ENCODE data around the gene G3BP2.
"Not testable (repeated sequence)": the region's sequence is repeated elsewhere in the genome, so short reads cannot be mapped to it uniquely, and the experiment has no call there.

Gene G3BP2

DNA sequence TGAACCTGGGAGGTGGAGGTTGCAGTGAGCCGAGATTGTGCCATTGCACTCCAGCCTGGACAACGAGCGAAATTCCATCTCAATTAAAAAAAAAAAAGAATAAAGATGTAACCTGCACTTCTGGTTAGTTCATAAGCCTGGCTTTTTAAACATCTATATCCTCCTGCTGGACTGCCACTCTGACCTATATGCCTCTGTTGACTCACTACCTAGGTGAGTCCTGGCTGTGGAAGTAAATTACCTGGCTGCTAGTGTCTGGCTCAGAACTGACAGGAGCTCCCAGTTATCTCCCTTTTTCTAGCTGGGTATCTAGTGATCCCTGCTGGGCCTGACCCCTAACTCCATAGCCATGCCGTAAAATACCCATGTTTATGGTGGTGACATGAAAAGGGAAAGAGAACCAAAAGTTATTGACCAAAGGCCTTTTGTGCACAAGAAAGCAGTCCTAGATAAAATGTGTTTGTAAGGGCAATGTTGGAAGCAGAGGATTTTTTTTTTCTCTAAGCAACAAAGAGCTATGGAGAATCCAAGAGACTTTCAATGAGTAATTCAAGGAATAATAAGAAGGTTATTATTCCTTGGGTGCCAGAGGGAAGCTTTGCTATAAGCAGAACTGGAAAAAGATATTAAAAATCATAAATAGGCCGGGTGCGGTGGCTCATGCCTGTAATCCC is 10.4 kb upstream of the G3BP2 start:
- DNase-seq, result no peak

GRCh38 chr4:75679876-75680575 is 6.8 kb upstream of the G3BP2 start:
- peak; percentile 23 for DNase-seq

DNA sequence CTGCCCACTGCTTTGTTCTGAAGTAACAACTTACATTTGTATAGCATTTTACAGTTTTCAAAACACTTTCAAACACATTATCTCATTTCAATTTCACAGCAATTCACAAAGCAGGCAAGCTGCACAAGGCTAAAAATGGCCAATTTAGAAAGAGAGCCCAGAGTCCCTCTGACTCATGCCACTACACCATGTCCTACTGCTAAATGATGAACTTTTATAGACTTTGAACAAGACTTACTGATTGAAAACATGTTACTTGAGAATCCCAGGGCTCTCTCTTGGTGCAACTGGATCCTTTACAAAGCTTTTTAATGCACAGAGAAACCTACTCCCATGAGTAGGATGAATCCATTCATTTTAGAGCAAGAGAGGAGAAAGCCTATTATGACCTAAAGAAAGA is 5.8 kb upstream of the G3BP2 start:
- DNase-seq, result peak; percentile 21

DNA sequence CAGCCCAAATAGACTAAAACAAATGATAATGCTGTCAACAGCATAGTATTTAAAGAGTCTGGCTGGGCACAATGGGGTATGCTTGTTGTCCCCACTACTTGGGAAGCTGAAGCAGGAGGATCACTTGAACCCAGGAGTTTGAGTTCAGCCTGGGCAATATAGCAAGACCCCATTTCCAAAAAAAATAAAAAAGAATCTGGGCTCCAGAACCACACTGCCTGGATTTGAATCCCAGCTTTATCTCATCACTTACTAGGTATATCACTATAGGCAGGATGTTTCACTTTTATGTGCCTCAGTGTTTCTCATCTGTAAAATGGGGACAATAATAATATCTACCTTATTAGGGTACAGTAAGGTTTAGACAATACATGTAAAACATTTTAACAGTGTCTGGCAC is 5.3 kb upstream of the G3BP2 start:
- no peak for DNase-seq

GRCh38 chr4:75675004-75675531 is 1.9 kb upstream of the G3BP2 start:
- DNase-seq, result no peak

- no peak for DNase-seq
These were observed 733 bp upstream of the G3BP2 start for GRCh38 chr4:75673959-75674328.

DNA sequence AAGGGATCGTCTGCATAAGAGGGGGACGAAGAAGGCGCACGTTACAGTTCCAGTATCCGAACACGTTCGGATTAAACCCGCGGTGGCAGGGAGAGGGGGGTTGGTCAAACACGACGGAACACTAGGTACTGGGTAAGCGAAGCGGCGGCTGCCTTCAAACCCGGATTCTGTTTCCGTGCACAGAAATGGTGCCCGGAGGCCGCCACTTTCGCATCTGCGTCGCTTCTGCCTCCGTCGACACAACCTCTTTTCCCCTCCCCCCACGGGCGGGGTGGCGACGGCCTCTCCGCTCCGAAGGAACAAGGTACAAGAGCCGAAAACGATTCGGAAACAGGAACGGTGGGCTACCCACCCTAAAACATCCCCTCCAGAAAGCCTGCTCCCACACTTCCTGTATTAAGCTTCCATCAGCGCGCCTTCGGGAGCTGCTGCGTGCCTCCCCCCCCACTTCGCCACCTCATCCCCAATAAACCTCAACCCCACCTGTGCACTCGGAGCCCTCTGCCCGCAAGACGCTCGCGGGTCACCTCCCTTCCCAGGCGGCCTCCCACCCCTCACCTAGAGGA is 667 bp downstream of the G3BP2 start:
- DNase-seq, result peak; percentile 47

- no peak for DNase-seq
These were observed 1.3 kb downstream of the G3BP2 start for GRCh38 chr4:75671802-75672421.

- no peak for DNase-seq
These were observed 4.6 kb downstream of the G3BP2 start for GRCh38 chr4:75668596-75668995.

GRCh38 chr4:75667636-75668035 is 5.6 kb downstream of the G3BP2 start:
- not testable (repeated sequence) for DNase-seq

DNA sequence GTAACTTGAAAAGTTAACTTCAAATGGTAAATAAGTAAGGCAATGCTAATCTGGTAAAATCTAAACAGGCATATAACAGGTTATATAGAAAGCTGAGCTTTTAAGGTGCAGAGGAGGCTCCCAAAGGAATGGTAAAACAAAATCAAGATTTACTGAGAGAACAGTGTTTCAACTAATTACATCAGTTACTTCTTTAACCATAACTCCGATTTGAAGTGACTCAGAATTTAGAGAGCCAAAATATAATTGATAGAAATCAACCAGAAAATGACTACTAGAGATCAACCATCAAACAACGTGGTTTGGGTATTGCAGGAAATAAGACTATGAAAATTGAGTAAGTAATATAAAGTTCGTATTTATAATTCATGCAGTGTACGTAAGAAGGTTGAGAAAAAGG is 6.9 kb downstream of the G3BP2 start:
- DNase-seq, result peak; percentile 48

DNA sequence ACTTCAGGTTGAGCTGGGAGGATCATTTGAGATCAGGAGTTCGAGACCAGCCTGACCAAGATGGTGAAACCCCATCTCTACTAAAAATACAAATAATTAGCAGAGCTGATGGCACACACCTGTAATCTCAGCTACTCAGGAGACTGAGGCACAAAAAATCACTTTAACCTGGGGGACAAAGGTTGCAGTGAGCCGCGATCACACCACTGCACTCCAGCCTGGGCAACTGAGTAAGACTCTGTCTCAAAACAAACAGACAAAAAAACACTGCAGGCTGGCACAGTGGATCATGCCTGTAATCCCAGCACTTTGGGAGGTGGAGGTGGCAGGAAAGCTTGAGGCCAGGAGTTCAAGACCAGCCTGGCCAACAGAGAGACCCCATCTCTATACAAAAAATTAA is 8.6 kb downstream of the G3BP2 start:
- DNase-seq, result not testable (repeated sequence)

DNA sequence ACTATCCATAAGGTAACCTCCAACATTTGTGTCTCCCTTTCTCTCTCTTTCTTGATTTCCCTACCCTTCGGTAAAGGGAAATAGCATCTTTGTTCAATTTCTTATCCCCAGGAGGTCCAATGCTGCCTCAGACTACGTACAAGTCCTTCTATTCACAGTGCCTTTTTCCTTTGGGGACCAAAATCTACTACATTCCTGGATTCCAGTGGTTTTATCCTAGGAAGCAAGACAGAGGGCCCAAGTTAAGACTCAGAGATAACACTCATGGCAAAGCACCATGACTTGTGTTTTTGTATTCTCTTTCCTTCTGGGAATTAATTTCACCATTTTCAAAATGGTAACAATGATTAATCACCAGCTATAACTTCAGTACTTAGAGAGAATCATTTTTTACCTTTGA is 10.6 kb downstream of the G3BP2 start:
- DNase-seq, result no peak

DNA sequence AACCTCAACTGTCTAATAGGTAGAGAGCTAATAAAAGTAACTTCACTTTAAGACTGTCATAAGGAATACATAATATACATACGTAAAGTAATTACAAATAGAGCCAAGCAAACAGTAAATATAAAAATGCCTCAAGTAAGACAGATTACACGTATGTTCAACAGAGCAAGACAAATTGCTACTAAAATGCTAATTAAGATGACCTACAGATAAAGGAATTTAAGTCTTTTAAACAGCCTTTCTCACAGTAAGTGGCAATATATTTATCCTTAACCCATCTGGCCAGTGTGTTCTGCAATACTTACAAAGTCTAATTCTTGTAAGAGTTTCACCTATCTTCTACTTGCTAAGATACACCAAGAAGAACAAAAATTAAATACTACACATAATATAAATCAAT is 12.7 kb downstream of the G3BP2 start:
- no peak for DNase-seq

GRCh38 chr4:75659512-75660031 is 13.6 kb downstream of the G3BP2 start:
- DNase-seq, result no peak

DNA sequence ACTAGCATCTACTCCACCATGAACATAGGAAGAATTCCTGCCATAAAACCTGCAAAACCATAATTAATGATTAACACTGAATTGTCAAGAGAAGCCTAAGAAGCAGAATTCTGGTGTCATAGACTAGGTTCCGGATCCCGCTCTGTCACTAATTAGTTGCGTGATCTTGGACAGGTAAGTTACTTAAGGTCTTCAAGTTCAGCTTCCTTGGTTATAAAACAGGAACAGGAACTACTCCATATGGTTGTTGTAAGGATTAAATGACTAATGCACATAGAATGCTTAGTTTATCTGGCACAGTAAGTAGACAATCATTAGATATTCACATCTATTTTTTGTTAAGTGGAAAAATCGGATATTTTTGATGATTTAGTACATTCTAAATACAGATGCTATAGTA is 14.3 kb downstream of the G3BP2 start:
- DNase-seq, result no peak

- DNase-seq, result no peak
These were observed 17.6 kb downstream of the G3BP2 start for GRCh38 chr4:75655562-75655961.

DNA sequence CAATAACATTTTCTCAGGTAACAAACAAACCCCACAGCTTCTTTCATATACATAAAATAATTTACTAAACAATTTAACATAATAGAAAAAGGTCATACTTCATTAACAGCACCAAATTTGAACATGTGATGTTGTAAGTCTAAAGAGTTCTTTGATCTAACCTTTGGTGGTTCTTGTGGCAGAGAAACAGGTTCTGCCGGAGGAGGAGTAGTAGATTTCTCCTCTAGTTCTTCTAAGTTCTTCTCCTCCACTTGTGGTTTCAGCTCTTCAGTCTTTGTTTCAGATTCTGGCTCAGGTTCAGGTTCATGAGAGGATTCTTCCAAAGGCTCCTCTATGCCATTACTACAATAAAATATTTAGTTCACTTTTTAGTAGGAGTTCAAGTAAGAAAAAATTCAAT is 18.3 kb downstream of the G3BP2 start:
- DNase-seq, result no peak

- DNase-seq, result no peak
These were observed 19.2 kb downstream of the G3BP2 start for GRCh38 chr4:75653845-75654503.

- no peak for DNase-seq
These were observed 29.1 kb downstream of the G3BP2 start for GRCh38 chr4:75644095-75644494.

DNA sequence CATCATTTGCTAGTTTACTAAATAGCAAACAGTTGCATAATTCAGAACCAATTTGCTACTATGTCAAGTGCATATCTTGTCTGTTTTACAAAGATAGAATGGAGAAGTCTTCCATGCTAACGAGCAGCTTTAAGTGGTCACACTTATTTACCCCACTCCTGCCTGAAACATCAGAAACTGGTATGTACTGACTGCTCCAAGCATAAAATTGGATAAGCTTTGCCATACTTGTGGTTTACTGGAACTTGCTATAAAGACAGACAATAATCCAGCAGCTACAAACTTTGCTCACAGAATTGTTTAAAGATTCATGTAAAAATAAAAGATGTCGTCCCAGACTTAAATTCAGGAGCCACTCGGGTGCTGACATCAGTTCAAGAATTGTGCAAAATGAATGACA is 29.6 kb downstream of the G3BP2 start:
- no peak for DNase-seq

DNA sequence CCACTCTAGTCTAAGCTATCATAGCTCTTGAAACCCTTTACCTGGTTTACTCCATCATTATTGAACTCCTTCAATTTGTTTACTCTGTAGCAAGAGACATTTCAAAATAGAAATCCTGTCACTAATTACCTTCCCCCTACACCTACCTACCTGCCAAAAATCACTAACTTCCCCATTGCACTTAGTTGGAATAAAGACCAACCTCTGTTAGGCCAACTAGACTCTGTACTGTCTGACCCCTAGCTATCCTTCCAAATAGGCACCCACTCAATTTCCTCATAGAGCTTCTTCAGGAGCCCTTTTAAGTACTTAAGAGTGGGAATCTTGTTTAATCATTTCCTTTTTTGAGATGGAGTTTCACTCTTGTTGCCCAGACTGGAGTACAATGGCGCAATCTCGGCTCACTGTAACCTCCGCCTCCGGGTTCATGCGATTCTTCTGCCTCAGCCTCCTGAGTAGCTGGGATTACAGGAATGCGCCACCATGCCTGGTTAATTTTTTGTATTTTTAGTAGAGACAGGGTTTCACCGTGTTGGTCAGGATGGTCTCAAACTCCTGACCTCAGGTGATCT is 34.0 kb downstream of the G3BP2 start:
- no peak for DNase-seq
